Measurements from ENCODE around the gene ZNF81.
"Not testable (repeated sequence)": the region's sequence is repeated elsewhere in the genome, so short reads cannot be mapped to it uniquely, and the experiment has no call there.

The ZNF81 gene

GRCh38 chrX:47836164-47837072, at the start of gene ZNF81:
Gene ZNF81 (plus strand): TSS chrX:47836902. CDS start chrX:47846268, 9,366 bp downstream.
- peak; percentile 95 for DNase-seq

GRCh38 chrX:47796433-47796906, 40.2 kb upstream of the ZNF81 start:
- DNase-seq: peak; percentile 76

- no peak for DNase-seq
Observed at GRCh38 chrX:47797084-47797483, 39.6 kb upstream of the ZNF81 start.

- no peak for DNase-seq
Observed at GRCh38 chrX:47798861-47799260, 37.8 kb upstream of the ZNF81 start.

- no peak for DNase-seq
Observed at GRCh38 chrX:47802589-47802988, 34.1 kb upstream of the ZNF81 start.

- DNase-seq: not testable (repeated sequence)
Observed at GRCh38 chrX:47803103-47803502, 33.6 kb upstream of the ZNF81 start.

- DNase-seq: no peak
Observed at GRCh38 chrX:47804315-47804714, 32.4 kb upstream of the ZNF81 start.

GRCh38 chrX:47805844-47806243, 30.9 kb upstream of the ZNF81 start:
- DNase-seq: not testable (repeated sequence)

- not testable (repeated sequence) for DNase-seq
Observed at GRCh38 chrX:47806415-47807271, 30.1 kb upstream of the ZNF81 start.

- not testable (repeated sequence) for DNase-seq
Observed at GRCh38 chrX:47807272-47807538, 29.5 kb upstream of the ZNF81 start.

GRCh38 chrX:47807548-47807947, 29.2 kb upstream of the ZNF81 start:
- no peak for DNase-seq

GRCh38 chrX:47808904-47809788, 27.6 kb upstream of the ZNF81 start:
- no peak for DNase-seq

GRCh38 chrX:47814851-47815250, 21.9 kb upstream of the ZNF81 start:
- DNase-seq: peak; percentile 62

GRCh38 chrX:47815901-47816845, 20.5 kb upstream of the ZNF81 start:
- DNase-seq: peak; percentile 63

- peak; percentile 76 for DNase-seq
Observed at GRCh38 chrX:47817421-47817820, 19.3 kb upstream of the ZNF81 start.

GRCh38 chrX:47817897-47818296, 18.8 kb upstream of the ZNF81 start:
- DNase-seq: no peak

- DNase-seq: no peak
Observed at GRCh38 chrX:47828984-47829383, 7.7 kb upstream of the ZNF81 start.

- DNase-seq: peak; percentile 71
Observed at GRCh38 chrX:47831788-47832187, 4.9 kb upstream of the ZNF81 start.

GRCh38 chrX:47838361-47838760, 1.7 kb downstream of the ZNF81 start:
- DNase-seq: no peak

- DNase-seq: no peak
Observed at GRCh38 chrX:47840111-47840510, 3.4 kb downstream of the ZNF81 start.

GRCh38 chrX:47843363-47843762, 6.7 kb downstream of the ZNF81 start:
- DNase-seq: no peak

GRCh38 chrX:47844117-47844516, 7.4 kb downstream of the ZNF81 start:
- DNase-seq: no peak

Measured in hematopoietic multipotent progenitor cell treated with erythropoietin and hydrocortisone succinate and interleukin-3 and kit ligand, for 6 days (in vitro differentiated cells).